HepG2 (cell line): Measurements from ENCODE around the gene TMEM63B. TPM values are rescaled to one million over a fixed set of nuclear protein-coding genes. Genes with fewer than 3 reads are reported as not detected.

Source experiments
- ARID2 ChIP-seq: sonication (generic); formaldehyde crosslinking; IDR thresholded peaks from 2 replicates; pipeline ENCODE4 v1.8.1; 2022; ENCODE audit warnings: mild to moderate bottlenecking, missing genetic modification reagents, borderline replicate concordance
- ATF3 ChIP-seq: sonication (generic); formaldehyde crosslinking; IDR thresholded peaks from 2 replicates; pipeline ENCODE4 v1.4.0; 2020; ENCODE audit warnings: missing genetic modification reagents
- EP300 ChIP-seq, 3 experiments: sonication (generic) in 1 of 3; formaldehyde crosslinking in 1 of 3; IDR thresholded peaks; 2 replicates each; pipeline versions ENCODE4 v1.5.1 to v1.6.1; 2011 to 2020; ENCODE audit warnings: low read depth in 2 of 3, low read length in 2 of 3, borderline replicate concordance in 1 of 3, improper control_type of control experiment in 1 of 3, mild to moderate bottlenecking in 1 of 3, missing genetic modification reagents in 1 of 3, moderate library complexity in 1 of 3
- HCFC1 ChIP-seq: fragments of 150-350 bp; IDR thresholded peaks from 2 replicates; pipeline ENCODE4 v1.6.1; 2014; ENCODE audit warnings: low read depth, low read length
- IKZF1 ChIP-seq: fragments of 450-650 bp; IDR thresholded peaks from 2 replicates; pipeline ENCODE4 v1.7.1; 2016
- KDM5B ChIP-seq: sonication (generic); formaldehyde crosslinking; IDR thresholded peaks from 2 replicates; pipeline ENCODE4 v1.4.0; 2020; ENCODE audit warnings: missing genetic modification reagents, mild to moderate bottlenecking, borderline replicate concordance
- KIAA2018 ChIP-seq: sonication (generic); formaldehyde crosslinking; IDR thresholded peaks from 2 replicates; pipeline ENCODE4 v1.5.0; 2020; ENCODE audit warnings: mild to moderate bottlenecking, missing genetic modification reagents, borderline replicate concordance
- MLLT10 ChIP-seq: sonication (generic); formaldehyde crosslinking; IDR thresholded peaks from 2 replicates; pipeline ENCODE4 v1.4.0; 2020; ENCODE audit warnings: missing genetic modification reagents
- MXD3 ChIP-seq: IDR thresholded peaks from 2 replicates; pipeline ENCODE4 v1.6.1; 2016; ENCODE audit warnings: mild to moderate bottlenecking, missing biosample characterization, missing genetic modification reagents
- NFIB ChIP-seq: sonication (generic); formaldehyde crosslinking; IDR thresholded peaks from 2 replicates; pipeline ENCODE4 v1.9.0; 2021; ENCODE audit warnings: missing genetic modification reagents, mild to moderate bottlenecking, borderline replicate concordance
- RAD21 ChIP-seq: fragments of 450-650 bp; formaldehyde crosslinking; IDR thresholded peaks from 2 replicates; pipeline ENCODE4 v1.5.0; 2020; ENCODE audit warnings: mild to moderate bottlenecking
- ZNF276 ChIP-seq: sonication (generic); formaldehyde crosslinking; IDR thresholded peaks from 2 replicates; pipeline ENCODE4 v1.4.0; 2020; ENCODE audit warnings: mild to moderate bottlenecking, low read depth, missing genetic modification reagents
- ZNF296 ChIP-seq: sonication (generic); formaldehyde crosslinking; conservative IDR thresholded peaks from 2 replicates; pipeline ENCODE4 v1.5.0; 2020; ENCODE audit warnings: mild to moderate bottlenecking, missing genetic modification reagents
- ZNF335 ChIP-seq: sonication (generic); formaldehyde crosslinking; IDR thresholded peaks from 2 replicates; pipeline ENCODE4 v1.4.0; 2020; ENCODE audit warnings: missing genetic modification reagents
- ZNF350 ChIP-seq: sonication (generic); formaldehyde crosslinking; IDR thresholded peaks from 2 replicates; pipeline ENCODE4 v1.4.0; 2020; ENCODE audit warnings: mild to moderate bottlenecking, low read depth, missing genetic modification reagents, borderline replicate concordance
- ZNF446 ChIP-seq: sonication (generic); formaldehyde crosslinking; IDR thresholded peaks from 2 replicates; pipeline ENCODE4 v1.5.0; 2020; ENCODE audit warnings: mild to moderate bottlenecking, missing genetic modification reagents
- ZNF556 ChIP-seq: sonication (generic); formaldehyde crosslinking; IDR thresholded peaks from 2 replicates; pipeline ENCODE4 v1.4.0; 2020; ENCODE audit warnings: mild to moderate bottlenecking, missing genetic modification reagents, borderline replicate concordance
- ZNF850 ChIP-seq: sonication (generic); formaldehyde crosslinking; conservative IDR thresholded peaks from 2 replicates; pipeline ENCODE4 v1.9.0; 2021; ENCODE audit warnings: mild to moderate bottlenecking, missing genetic modification reagents
- polyA plus RNA-seq, 8 experiments: library from polyadenylated mRNA; depleted of rRNA in 3 of 8; stranded (reverse) in 7 of 8; unstranded in 1 of 8; fragments of >200 nt; fragmentation: Illumina TruSeq in 4 of 8; extraction: Trizol in 4 of 8; gene quantifications; 2 replicates each; pipeline versions ENCODE4 v1.2.1 to v1.2.3, GENCODE V29; 2011 to 2016; ENCODE audit warnings: low read depth in 4 of 8, missing spikeins in 1 of 8, mixed read lengths in 1 of 8; ENCODE audit not compliant: insufficient read depth in 1 of 8
- total RNA-seq, 5 experiments: library from RNA; depleted of rRNA; stranded (reverse); fragments of >200 nt; fragmentation: Illumina TruSeq; extraction: Trizol; gene quantifications; 2 replicates each; pipeline ENCODE4 v1.2.3, GENCODE V29; 2016; ENCODE audit warnings: low read depth in 1 of 5

TMEM63B gene
- total and polyA plus RNA-seq, 2 of the 13 experiments (the other 11 are each of a cell fraction or from before 2014, with no cell fraction given) = 27.4 to 75.8 TPM

GRCh38 chr6:44172731-44173500 lies 45.6 kb downstream of the TMEM63B start (continued):
- TF ChIP-seq ZNF276 (CRISPR knock-in tag) (no peak), NFIB (no peak), MXD3 (CRISPR knock-in tag) (no peak), ZNF350 (CRISPR knock-in tag) (peak; percentile 43; the same call in 1 of the 2 replicates), ZNF296 (0 out of 2 replicates have a peak, but pooled peaks have one; percentile 21), ARID2 (CRISPR knock-in tag) (no peak), ATF3 (no peak), ZNF335 (CRISPR knock-in tag) (no peak), HCFC1 (no peak), ZNF556 (peak; percentile 77; the same call in 1 of the 2 replicates), KIAA2018 (CRISPR knock-in tag) (no peak), IKZF1 (no peak), KDM5B (CRISPR knock-in tag) (peak; percentile 60; the same call in 1 of the 2 replicates), ZNF850 (CRISPR knock-in tag) (no peak), ZNF446 (CRISPR knock-in tag) (no peak), EP300 (IDR thresholded peaks at IDR 0.05; ENCODE audit: low read depth in 2 of 2, low read length in 2 of 2) (no peak), EP300 (CRISPR knock-in tag; IDR thresholded peaks at IDR 0.05; ENCODE audit: borderline replicate concordance) (0 out of 2 replicates have a peak, but pooled peaks have one; percentile 31), MLLT10 (CRISPR knock-in tag) (no peak), RAD21 (CRISPR knock-in tag) (peak; percentile 95)
